ENCODE results near the gene CABLES1.
"Not testable (repeated sequence)": the region's sequence is repeated elsewhere in the genome, so short reads cannot be mapped to it uniquely, and the experiment has no call there.

The CABLES1 gene

GRCh38 chr18:23238651-23239349 lies 103.5 kb downstream of the CABLES1 start:
- no peak for DNase-seq (ENCODE audit: low read depth in 1 of 2, low spot score in 1 of 2)

DNA sequence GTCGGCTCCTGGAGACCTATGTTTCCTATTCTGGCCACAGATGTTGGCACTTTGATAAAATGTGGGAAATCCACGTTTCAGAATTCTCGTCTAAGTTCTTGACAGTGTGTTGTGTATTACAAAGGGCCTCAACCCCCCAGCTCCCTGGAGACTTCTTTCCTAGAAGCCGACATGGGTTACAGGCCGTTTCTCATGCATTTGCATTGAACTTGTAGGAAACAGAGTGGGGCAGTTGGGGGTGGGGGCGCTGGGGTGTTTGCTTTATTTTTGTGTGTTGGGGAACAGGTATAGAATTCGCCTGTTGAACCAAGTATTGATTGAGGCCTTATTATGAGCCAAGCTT lies 104.0 kb downstream of the CABLES1 start:
- DNase-seq (ENCODE audit: low read depth in 1 of 2, low spot score in 1 of 2), result no peak

GRCh38 chr18:23239885-23240608 lies 104.8 kb downstream of the CABLES1 start:
- DNase-seq (ENCODE audit: low read depth in 1 of 2, low spot score in 1 of 2), result no peak

GRCh38 chr18:23240609-23240930 lies 105.3 kb downstream of the CABLES1 start:
- DNase-seq (ENCODE audit: low read depth in 1 of 2, low spot score in 1 of 2), result no peak

DNA sequence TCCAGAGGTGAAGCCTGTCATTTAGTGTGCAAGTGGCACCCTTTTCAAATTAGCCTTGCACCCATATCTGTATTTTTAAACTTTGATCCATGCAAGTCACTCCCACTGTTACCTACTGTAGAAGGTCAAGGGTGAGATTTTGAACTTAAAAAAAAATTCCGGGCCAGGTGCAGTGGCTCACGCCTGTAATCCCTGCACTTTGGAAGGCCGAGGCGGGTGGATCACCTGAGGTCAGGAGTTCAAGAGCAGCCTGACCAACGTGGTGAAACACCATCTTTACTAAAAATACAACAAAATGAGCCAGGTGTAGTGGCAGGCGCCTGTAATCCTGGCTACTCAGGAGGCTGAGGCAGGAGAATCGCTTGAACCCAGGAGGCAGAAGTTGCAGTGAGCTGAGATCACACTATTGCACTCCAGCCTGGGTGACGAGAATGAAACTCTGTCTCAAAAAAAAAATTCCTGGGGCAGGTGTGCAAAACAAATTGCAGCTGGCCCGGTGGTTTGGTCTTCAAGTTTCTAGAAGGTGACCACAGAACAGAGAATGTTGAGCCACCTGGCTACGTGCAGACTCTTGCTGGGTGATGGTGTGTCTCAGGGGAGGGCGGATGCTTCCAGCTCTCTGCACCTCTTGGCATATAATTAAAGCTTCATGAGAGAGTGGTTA lies 106.7 kb downstream of the CABLES1 start:
- DNase-seq (ENCODE audit: low read depth in 1 of 2, low spot score in 1 of 2), result not testable (repeated sequence)

GRCh38 chr18:23243178-23243577 lies 107.9 kb downstream of the CABLES1 start:
- no peak for DNase-seq (ENCODE audit: low read depth in 1 of 2, low spot score in 1 of 2)

DNA sequence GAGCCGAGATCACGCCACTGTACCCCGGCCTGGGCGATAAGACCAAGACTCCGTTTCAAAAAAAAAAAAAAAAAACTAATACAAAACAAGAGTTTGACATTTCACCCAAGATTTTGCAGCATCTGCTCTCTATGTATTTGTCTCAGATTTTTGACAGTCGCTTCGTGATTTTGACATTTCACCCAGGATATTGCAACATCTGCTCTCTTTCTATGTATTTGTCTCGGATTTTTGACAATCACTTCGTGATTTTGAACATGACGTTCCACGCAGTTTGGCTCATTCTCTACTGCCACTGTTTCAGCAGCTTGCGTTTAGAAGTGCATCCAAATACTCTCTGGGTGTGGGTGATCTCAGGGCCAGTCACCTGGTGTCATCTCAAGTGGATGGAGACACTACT lies 108.5 kb downstream of the CABLES1 start:
- no peak for DNase-seq (ENCODE audit: low read depth in 1 of 2, low spot score in 1 of 2)

GRCh38 chr18:23244401-23244800 lies 109.1 kb downstream of the CABLES1 start:
- DNase-seq (ENCODE audit: low read depth in 1 of 2, low spot score in 1 of 2), result no peak

- no peak for DNase-seq (ENCODE audit: low read depth in 1 of 2, low spot score in 1 of 2)
Observed at GRCh38 chr18:23245461-23245860, 110.2 kb downstream of the CABLES1 start.

DNA sequence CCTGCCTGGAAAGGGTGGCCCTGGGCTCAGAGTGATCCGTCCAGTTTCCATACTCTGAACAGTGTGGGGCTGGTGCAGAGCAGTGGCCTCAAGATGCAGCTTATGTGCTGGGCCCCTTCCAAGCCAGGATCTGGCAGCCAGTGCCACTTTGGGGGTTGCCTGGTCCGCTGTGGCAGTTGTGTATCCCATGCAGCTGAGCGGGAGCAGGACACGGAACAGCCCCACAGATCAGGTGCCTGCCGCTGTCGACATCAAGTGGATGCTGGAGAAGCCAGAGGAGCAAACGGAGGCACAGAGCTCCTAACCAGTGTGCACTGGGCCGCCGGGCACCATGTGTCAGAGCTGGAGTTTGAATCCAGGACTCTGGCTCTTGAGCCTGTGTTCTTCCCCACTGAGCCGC lies 112.0 kb downstream of the CABLES1 start:
- no peak for DNase-seq (ENCODE audit: low read depth in 1 of 2, low spot score in 1 of 2)

DNA sequence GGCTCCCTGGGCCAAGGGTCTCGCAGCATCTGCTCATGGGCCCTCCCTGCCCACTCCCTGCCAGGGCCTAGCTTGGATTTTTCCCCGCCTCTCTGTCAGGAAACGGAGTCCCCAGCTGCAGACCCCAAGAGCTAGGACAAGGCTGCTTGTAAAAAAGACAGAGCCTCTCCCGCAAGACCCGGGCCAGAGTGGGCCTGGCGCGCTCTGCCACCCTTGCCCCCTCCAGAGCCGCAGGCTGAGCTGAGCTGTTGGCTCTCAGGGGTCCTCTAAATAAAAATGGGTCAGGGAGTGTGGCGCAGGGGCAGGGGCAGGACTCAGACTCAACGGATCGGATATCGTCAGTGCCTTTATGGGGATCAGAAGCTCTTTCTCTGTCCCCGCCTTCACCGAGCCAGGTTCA lies 112.6 kb downstream of the CABLES1 start:
- DNase-seq (ENCODE audit: low read depth in 1 of 2, low spot score in 1 of 2), result no peak

DNA sequence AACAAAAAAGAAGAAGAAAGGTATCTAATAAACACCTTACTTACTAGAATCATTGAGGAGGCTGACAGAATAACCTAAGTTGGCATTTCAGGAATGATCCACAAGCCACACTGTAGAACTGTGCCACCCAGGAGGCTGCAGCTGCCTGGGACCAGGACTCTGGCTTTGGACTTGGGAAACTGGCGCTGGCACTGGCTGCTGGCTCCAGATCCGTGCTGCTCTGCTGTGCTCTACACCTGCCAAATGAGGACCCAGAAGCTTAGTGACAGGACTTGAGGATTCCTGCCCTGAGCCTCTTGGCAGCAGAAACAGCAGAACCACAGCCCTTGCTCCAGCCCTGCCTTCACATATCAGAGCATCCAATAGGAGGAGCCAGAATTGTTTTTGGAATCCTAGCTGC lies 113.5 kb downstream of the CABLES1 start:
- no peak for DNase-seq (ENCODE audit: low read depth in 1 of 2, low spot score in 1 of 2)

GRCh38 chr18:23249348-23249747 lies 114.1 kb downstream of the CABLES1 start:
- no peak for DNase-seq (ENCODE audit: low read depth in 1 of 2, low spot score in 1 of 2)

DNA sequence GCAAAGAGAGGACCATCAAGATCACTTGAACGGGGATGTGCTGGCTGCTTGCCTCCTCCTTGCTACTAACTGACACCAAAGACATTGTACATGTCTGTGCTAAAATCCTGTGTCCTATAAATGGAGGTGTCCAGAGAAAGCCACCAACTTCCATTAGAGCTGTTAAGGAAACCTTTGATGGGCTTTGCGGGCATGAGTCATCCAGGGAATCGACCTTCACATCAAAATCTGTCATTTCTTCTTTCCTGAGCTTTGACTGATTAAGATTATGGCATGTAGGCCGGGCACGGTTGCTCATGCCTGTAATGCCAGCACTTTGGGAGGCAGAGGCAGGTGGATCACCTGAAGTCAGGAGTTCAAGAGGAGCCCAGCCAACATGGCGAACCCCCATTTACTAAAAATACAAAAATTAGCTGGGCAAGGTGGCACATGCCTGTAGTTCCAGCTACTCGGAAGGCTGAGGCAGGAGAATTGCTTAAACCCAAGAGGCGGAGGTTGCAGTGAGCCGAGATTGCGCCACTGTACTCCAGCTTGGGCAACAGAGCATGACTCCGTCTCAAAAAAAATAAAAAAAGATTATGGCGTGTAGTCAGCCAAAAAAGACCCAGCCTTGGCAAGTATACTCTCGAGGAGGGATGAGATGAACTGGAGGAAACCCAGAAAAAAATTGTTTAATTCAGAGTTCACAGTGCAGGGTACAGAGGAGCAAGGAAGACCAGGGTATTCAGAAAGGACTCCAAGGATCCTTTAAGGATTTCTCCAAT lies 115.8 kb downstream of the CABLES1 start:
- no peak for DNase-seq (ENCODE audit: low read depth in 1 of 2, low spot score in 1 of 2)

- DNase-seq (ENCODE audit: low read depth in 1 of 2, low spot score in 1 of 2), result no peak
Observed at GRCh38 chr18:23253630-23254029, 118.3 kb downstream of the CABLES1 start.

DNA sequence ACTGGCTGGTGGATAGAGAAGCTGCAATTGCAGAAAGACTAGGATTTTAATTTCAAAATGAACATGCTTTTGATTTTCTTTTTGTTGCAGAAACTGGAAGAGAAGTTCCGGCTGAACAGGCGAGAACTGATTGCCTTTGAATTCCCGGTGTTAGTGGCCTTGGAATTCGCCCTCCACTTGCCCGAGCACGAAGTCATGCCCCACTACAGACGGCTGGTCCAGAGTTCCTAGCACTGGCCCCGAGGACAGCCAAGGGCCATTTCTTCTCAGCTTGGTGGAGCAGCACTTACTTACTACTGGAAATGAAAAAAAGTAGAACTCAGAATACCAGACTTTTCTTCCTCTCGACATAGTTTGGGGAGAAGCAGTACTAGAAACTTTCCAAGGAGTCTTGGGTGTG lies 121.9 kb downstream of the CABLES1 start:
- DNase-seq (ENCODE audit: low read depth in 1 of 2, low spot score in 1 of 2), result no peak

GRCh38 chr18:23257686-23258565 lies 122.6 kb downstream of the CABLES1 start:
- DNase-seq (ENCODE audit: low read depth in 1 of 2, low spot score in 1 of 2), result no peak

DNA sequence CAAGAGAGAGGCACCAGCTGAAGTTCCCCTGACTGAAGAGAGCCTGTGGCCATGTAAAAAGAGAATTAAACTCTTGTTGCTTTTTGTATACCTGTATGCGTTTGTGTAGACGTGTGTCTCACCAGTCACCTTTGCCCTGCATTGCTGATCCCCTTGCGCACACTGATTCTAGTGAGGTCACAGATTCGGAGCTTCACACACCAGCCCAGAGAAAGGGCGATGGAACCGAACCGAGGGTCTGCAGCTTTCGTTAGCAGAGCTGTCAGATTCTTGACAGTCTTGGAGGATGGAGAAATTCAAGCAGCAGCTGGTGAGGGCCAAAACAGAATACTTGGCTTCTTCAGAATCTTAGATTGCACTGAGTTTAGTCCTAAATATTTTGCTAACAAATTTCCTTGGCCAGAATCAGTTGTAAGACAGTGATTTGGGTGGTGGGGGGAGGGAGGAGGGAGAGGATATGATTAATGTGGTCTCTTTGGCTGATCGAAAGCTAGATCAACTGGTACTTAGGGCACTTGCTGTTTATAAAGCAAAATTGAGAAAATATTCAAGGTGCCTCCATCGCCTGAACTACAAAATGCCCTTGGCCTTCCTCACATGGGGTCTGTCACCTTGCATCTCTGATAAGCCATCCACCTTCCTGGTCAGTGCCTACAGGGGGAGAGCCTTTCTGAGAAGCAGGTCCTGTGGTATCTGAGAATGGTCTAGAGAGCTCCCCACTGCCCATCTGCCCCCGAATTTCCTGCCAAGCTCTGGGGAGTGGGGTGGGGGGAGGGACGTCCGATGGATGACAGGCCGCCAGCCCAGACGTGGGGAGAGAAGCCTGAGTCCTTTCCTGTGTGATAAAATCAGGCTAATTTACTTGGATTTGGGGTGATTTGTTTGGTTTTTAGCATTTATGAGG lies 123.5 kb downstream of the CABLES1 start:
- no peak for DNase-seq (ENCODE audit: low read depth in 1 of 2, low spot score in 1 of 2)

- DNase-seq (ENCODE audit: low read depth in 1 of 2, low spot score in 1 of 2), result no peak
Observed at GRCh38 chr18:23259701-23260681, 124.7 kb downstream of the CABLES1 start.
